ENCODE results near the gene CA10.

Gene CA10

GRCh38 chr17:52160136-52160567, 1.6 kb upstream of the CA10 start:
- Histone ChIP-seq H4K8ac (ENCODE audit: low read depth, low read length) (no peak overlapping the region), H3K79me1 (ENCODE audit: low read depth, low read length) (no peaks in the 10 kb centered on the region), H4K91ac (ENCODE audit: low read depth, low read length, poor library complexity) (no peak overlapping the region), H3K27me3 (ENCODE audit: control insufficient read depth in 3 of 3, insufficient read depth in 3 of 3, low read depth in 1 of 3, low read length in 3 of 3) (peaks cover 21 to 65% (median 46%) of the 10 kb centered on the region in 3 experiments), H2BK15ac (ENCODE audit: low read length) (no peak overlapping the region), H3K4me2 (ENCODE audit: insufficient read depth, low read length, poor library complexity, severe bottlenecking) (no peak overlapping the region), H3K4me3 (ENCODE audit: low read length in 2 of 2) (no peak overlapping the region), H3K18ac (ENCODE audit: low read length) (no peak overlapping the region), H3K27ac (replicated peaks; ENCODE audit: low read length) (no peak overlapping the region), H2BK120ac (ENCODE audit: low read depth, low read length) (no peak overlapping the region), H2BK12ac (ENCODE audit: low read length) (no peak overlapping the region), H2AK5ac (ENCODE audit: low read depth, low read length) (no peak overlapping the region), H3K9ac (ENCODE audit: low read depth, low read length, poor library complexity) (no peak overlapping the region), H3K9me3 (replicated peaks in 1 of 2; ENCODE audit: control insufficient read depth in 2 of 2, insufficient read depth in 1 of 2, low read depth in 1 of 2, low read length in 2 of 2) (no peaks in the 10 kb centered on the region), H2BK5ac (ENCODE audit: low read length) (no peak overlapping the region), H3K36me3 (replicated peaks in 1 of 2; ENCODE audit: control insufficient read depth in 2 of 2, insufficient read depth in 2 of 2, low read length in 2 of 2) (no peaks in the 10 kb centered on the region), H3K23ac (ENCODE audit: low read depth, low read length, poor library complexity) (no peak overlapping the region), H2AFZ (ENCODE audit: low read length) (no peak overlapping the region), H3K4me1 (ENCODE audit: control insufficient read depth in 2 of 2, insufficient read depth in 1 of 2, low read depth in 1 of 2, low read length in 2 of 2) (peaks cover 0 to 5% of the 10 kb centered on the region in 2 donors), H3K4ac (ENCODE audit: low read length) (no peak overlapping the region), H3K14ac (ENCODE audit: low read length) (no peak overlapping the region)
- WGBS, 2 donors (ENCODE audit: extremely low coverage in 2 of 2, insufficient read length in 2 of 2, insufficient replicate concordance in 1 of 2), result no CpG with 5 or more reads among the region's 17 CpGs
- DNase-seq (ENCODE audit: low spot score), result no peak

GRCh38 chr17:52159246-52160135, 977 bp upstream of the CA10 start:
- Histone ChIP-seq H3K4me2 (ENCODE audit: insufficient read depth, low read length, poor library complexity, severe bottlenecking) (no peak overlapping the region), H3K4ac (ENCODE audit: low read length) (no peak overlapping the region), H2AK5ac (ENCODE audit: low read depth, low read length) (no peak overlapping the region), H2BK15ac (ENCODE audit: low read length) (no peak overlapping the region), H3K9me3 (replicated peaks in 1 of 2; ENCODE audit: control insufficient read depth in 2 of 2, insufficient read depth in 1 of 2, low read depth in 1 of 2, low read length in 2 of 2) (no peaks in the 10 kb centered on the region), H3K27ac (replicated peaks; ENCODE audit: low read length) (no peak overlapping the region), H3K18ac (ENCODE audit: low read length) (no peak overlapping the region), H2BK120ac (ENCODE audit: low read depth, low read length) (no peak overlapping the region), H3K9ac (ENCODE audit: low read depth, low read length, poor library complexity) (no peak overlapping the region), H3K27me3 (ENCODE audit: control insufficient read depth in 3 of 3, insufficient read depth in 3 of 3, low read depth in 1 of 3, low read length in 3 of 3) (peaks cover 21 to 69% (median 46%) of the 10 kb centered on the region in 3 experiments), H2AFZ (ENCODE audit: low read length) (no peak overlapping the region), H3K4me3 (ENCODE audit: low read length in 2 of 2) (no peak overlapping the region), H3K36me3 (replicated peaks in 1 of 2; ENCODE audit: control insufficient read depth in 2 of 2, insufficient read depth in 2 of 2, low read length in 2 of 2) (no peaks in the 10 kb centered on the region), H3K14ac (ENCODE audit: low read length) (no peak overlapping the region), H4K91ac (ENCODE audit: low read depth, low read length, poor library complexity) (no peak overlapping the region), H3K79me1 (ENCODE audit: low read depth, low read length) (no peaks in the 10 kb centered on the region), H2BK5ac (ENCODE audit: low read length) (no peak overlapping the region), H2BK12ac (ENCODE audit: low read length) (no peak overlapping the region), H3K4me1 (ENCODE audit: control insufficient read depth in 2 of 2, insufficient read depth in 1 of 2, low read depth in 1 of 2, low read length in 2 of 2) (peaks cover 0 to 5% of the 10 kb centered on the region in 2 donors), H4K8ac (ENCODE audit: low read depth, low read length) (no peak overlapping the region), H3K23ac (ENCODE audit: low read depth, low read length, poor library complexity) (no peak overlapping the region)
- no peak for DNase-seq (ENCODE audit: low spot score)
- WGBS, 2 donors (ENCODE audit: extremely low coverage in 2 of 2, insufficient read length in 2 of 2, insufficient replicate concordance in 1 of 2), result no CpG with 5 or more reads among the region's 40 CpGs

GRCh38 chr17:52157603-52158449, 688 bp downstream of the CA10 start:
- no CpG with 5 or more reads among the region's 68 CpGs for WGBS, 2 donors (ENCODE audit: extremely low coverage in 2 of 2, insufficient read length in 2 of 2, insufficient replicate concordance in 1 of 2)
- H2BK120ac ChIP-seq (ENCODE audit: low read depth, low read length), result no peak overlapping the region
- H4K8ac ChIP-seq (ENCODE audit: low read depth, low read length), result no peak overlapping the region
- H3K4me2 ChIP-seq (ENCODE audit: insufficient read depth, low read length, poor library complexity, severe bottlenecking), result peak overlapping the region; percentile 99
- H3K9ac ChIP-seq (ENCODE audit: low read depth, low read length, poor library complexity), result peak overlapping the region; percentile 56
- no peaks in the 10 kb centered on the region for H3K36me3 ChIP-seq (replicated peaks in 1 of 2; ENCODE audit: control insufficient read depth in 2 of 2, insufficient read depth in 2 of 2, low read length in 2 of 2)
- no peak overlapping the region for H3K27ac ChIP-seq (replicated peaks; ENCODE audit: low read length)
- H2AFZ ChIP-seq (ENCODE audit: low read length), result peak overlapping the region; percentile 61
- peak overlapping the region in 1 of 2 donors; percentile 75 for H3K4me3 ChIP-seq (ENCODE audit: low read length in 2 of 2)
- peak overlapping the region; percentile 16 for H2BK15ac ChIP-seq (ENCODE audit: low read length)
- H3K14ac ChIP-seq (ENCODE audit: low read length), result peak overlapping the region; percentile 1
- peak overlapping the region; percentile 52 for H3K23ac ChIP-seq (ENCODE audit: low read depth, low read length, poor library complexity)
- no peak overlapping the region for H2BK12ac ChIP-seq (ENCODE audit: low read length)
- H3K4me1 ChIP-seq (ENCODE audit: control insufficient read depth in 2 of 2, insufficient read depth in 1 of 2, low read depth in 1 of 2, low read length in 2 of 2), result peaks cover 0 to 5% of the 10 kb centered on the region in 2 donors
- no peak overlapping the region for H3K4ac ChIP-seq (ENCODE audit: low read length)
- H3K18ac ChIP-seq (ENCODE audit: low read length), result peak overlapping the region; percentile 62
- H4K91ac ChIP-seq (ENCODE audit: low read depth, low read length, poor library complexity), result no peak overlapping the region
- H2BK5ac ChIP-seq (ENCODE audit: low read length), result no peak overlapping the region
- no peaks in the 10 kb centered on the region for H3K9me3 ChIP-seq (replicated peaks in 1 of 2; ENCODE audit: control insufficient read depth in 2 of 2, insufficient read depth in 1 of 2, low read depth in 1 of 2, low read length in 2 of 2)
- peaks cover 21 to 71% (median 46%) of the 10 kb centered on the region in 3 experiments for H3K27me3 ChIP-seq (ENCODE audit: control insufficient read depth in 3 of 3, insufficient read depth in 3 of 3, low read depth in 1 of 3, low read length in 3 of 3)
- peak overlapping the region; percentile 43 for H2AK5ac ChIP-seq (ENCODE audit: low read depth, low read length)
- peak; percentile 18 for DNase-seq (ENCODE audit: low spot score)
- H3K79me1 ChIP-seq (ENCODE audit: low read depth, low read length), result no peaks in the 10 kb centered on the region
